ENCODE results near the gene EFNA1.

The EFNA1 gene

GRCh38 chr1:155137154-155137949, 9.7 kb downstream of the EFNA1 start:
- TF ChIP-seq GATA2 (IDR thresholded peaks at IDR 0.05; ENCODE audit: low read depth, low read length), result no peak
- no peak for TF ChIP-seq GATA3 (IDR thresholded peaks at IDR 0.05; ENCODE audit: low read depth, low read length)

- TF ChIP-seq GATA3 (IDR thresholded peaks at IDR 0.05; ENCODE audit: low read depth, low read length) (no peak), GATA2 (IDR thresholded peaks at IDR 0.05; ENCODE audit: low read depth, low read length) (no peak)
Observed at GRCh38 chr1:155139895-155140629, 12.4 kb downstream of the EFNA1 start, which contains the start of gene DPM3. Gene DPM3, minus strand, starts transcription at chr1:155140531. Its CDS starts 291 bp downstream, at chr1:155140240.

GRCh38 chr1:155140630-155140953, 12.9 kb downstream of the EFNA1 start:
- TF ChIP-seq GATA2 (IDR thresholded peaks at IDR 0.05; ENCODE audit: low read depth, low read length) (no peak), GATA3 (IDR thresholded peaks at IDR 0.05; ENCODE audit: low read depth, low read length) (no peak)

- TF ChIP-seq GATA2 (IDR thresholded peaks at IDR 0.05; ENCODE audit: low read depth, low read length) (no peak), GATA3 (IDR thresholded peaks at IDR 0.05; ENCODE audit: low read depth, low read length) (no peak)
Observed at GRCh38 chr1:155141749-155142148, 14.1 kb downstream of the EFNA1 start.

- TF ChIP-seq GATA3 (IDR thresholded peaks at IDR 0.05; ENCODE audit: low read depth, low read length), result no peak
Observed at GRCh38 chr1:155145491-155145890, 17.8 kb downstream of the EFNA1 start.

- TF ChIP-seq GATA2 (IDR thresholded peaks at IDR 0.05; ENCODE audit: low read depth, low read length), result no peak
- TF ChIP-seq GATA3 (IDR thresholded peaks at IDR 0.05; ENCODE audit: low read depth, low read length), result no peak
Observed at GRCh38 chr1:155158991-155159390, 31.3 kb downstream of the EFNA1 start.

- TF ChIP-seq GATA2 (IDR thresholded peaks at IDR 0.05; ENCODE audit: low read depth, low read length), result no peak
Observed at GRCh38 chr1:155160128-155160527, 32.5 kb downstream of the EFNA1 start.

GRCh38 chr1:155166051-155166470, 38.4 kb downstream of the EFNA1 start:
- no peak for TF ChIP-seq GATA2 (IDR thresholded peaks at IDR 0.05; ENCODE audit: low read depth, low read length)
- no peak for TF ChIP-seq GATA3 (IDR thresholded peaks at IDR 0.05; ENCODE audit: low read depth, low read length)

- TF ChIP-seq GATA2 (IDR thresholded peaks at IDR 0.05; ENCODE audit: low read depth, low read length) (no peak), GATA3 (IDR thresholded peaks at IDR 0.05; ENCODE audit: low read depth, low read length) (no peak)
Observed at GRCh38 chr1:155166471-155167165, 38.9 kb downstream of the EFNA1 start.

- TF ChIP-seq GATA3 (IDR thresholded peaks at IDR 0.05; ENCODE audit: low read depth, low read length), result no peak
- TF ChIP-seq GATA2 (IDR thresholded peaks at IDR 0.05; ENCODE audit: low read depth, low read length), result no peak
Observed at GRCh38 chr1:155167166-155168104, 39.8 kb downstream of the EFNA1 start.

- TF ChIP-seq GATA2 (IDR thresholded peaks at IDR 0.05; ENCODE audit: low read depth, low read length), result no peak
- TF ChIP-seq GATA3 (IDR thresholded peaks at IDR 0.05; ENCODE audit: low read depth, low read length), result no peak
Observed at GRCh38 chr1:155168456-155169210, 41.0 kb downstream of the EFNA1 start.

- TF ChIP-seq GATA3 (IDR thresholded peaks at IDR 0.05; ENCODE audit: low read depth, low read length), result no peak
Observed at GRCh38 chr1:155169541-155169940, 41.9 kb downstream of the EFNA1 start.

Measured in SH-SY5Y (cell line).